Peyer's patch (tissue), 4 donors: ENCODE data around the gene NOXA1.
"Not testable (repeated sequence)": the region's sequence is repeated elsewhere in the genome, so short reads cannot be mapped to it uniquely, and the experiment has no call there.

ENCODE experiments used
- POLR2A ChIP-seq, 2 donors: fragments of 450-650 bp; IDR thresholded peaks; one replicate each; pipeline ENCODE4 v1.5.1; 2017; ENCODE audit warnings: antibody characterized with exemption in 2 of 2, mild to moderate bottlenecking in 2 of 2, moderate library complexity in 2 of 2
- TF ChIP-seq, protein P1 (sequence below), 6 experiments: fragments of 450-650 bp in 4 of 6; fragments of 200-600 bp in 2 of 6; sonication (generic) in 1 of 6; IDR thresholded peaks; one replicate each; pipeline ENCODE4 v1.5.1; 2017 to 2019; ENCODE audit warnings: antibody characterized with exemption in 6 of 6, mild to moderate bottlenecking in 3 of 6, moderate library complexity in 1 of 6

DNA sequence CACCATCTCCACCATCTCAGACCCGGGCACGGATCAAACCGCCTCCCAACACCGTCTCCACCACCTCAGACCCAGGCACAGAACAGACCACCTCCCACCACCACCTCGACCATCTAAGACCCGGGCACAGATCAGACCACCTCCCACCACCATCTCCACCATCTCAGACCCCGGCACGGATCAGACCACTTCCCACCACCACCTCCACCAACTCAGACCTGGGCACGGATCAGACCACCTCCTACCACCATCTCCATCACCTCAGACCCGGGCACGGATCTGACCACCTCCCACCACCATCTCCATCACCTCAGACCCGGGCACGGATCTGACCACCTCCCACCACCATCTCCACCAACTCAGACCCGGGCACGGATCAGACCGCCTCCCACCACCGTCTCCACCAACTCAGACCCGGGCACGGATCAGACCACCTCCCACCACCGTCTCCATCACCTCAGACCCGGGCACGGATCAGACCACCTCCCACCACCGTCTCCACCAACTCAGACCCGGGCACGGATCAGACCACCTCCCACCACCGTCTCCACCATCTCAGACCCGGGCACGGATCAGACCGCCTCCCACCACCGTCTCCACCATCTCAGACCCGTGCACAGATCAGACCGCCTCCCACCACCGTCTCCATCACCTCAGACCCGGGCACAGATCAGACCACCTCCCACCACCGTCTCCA is 43.3 kb downstream of the NOXA1 start:
- TF ChIP-seq, protein P1, sequence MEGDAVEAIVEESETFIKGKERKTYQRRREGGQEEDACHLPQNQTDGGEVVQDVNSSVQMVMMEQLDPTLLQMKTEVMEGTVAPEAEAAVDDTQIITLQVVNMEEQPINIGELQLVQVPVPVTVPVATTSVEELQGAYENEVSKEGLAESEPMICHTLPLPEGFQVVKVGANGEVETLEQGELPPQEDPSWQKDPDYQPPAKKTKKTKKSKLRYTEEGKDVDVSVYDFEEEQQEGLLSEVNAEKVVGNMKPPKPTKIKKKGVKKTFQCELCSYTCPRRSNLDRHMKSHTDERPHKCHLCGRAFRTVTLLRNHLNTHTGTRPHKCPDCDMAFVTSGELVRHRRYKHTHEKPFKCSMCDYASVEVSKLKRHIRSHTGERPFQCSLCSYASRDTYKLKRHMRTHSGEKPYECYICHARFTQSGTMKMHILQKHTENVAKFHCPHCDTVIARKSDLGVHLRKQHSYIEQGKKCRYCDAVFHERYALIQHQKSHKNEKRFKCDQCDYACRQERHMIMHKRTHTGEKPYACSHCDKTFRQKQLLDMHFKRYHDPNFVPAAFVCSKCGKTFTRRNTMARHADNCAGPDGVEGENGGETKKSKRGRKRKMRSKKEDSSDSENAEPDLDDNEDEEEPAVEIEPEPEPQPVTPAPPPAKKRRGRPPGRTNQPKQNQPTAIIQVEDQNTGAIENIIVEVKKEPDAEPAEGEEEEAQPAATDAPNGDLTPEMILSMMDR (IDR thresholded peaks at IDR 0.05) = not testable (repeated sequence)
- not testable (repeated sequence) for TF ChIP-seq POLR2A (IDR thresholded peaks at IDR 0.05)
